SK-N-SH (cell line): Measurements from ENCODE around the gene SDHA. TPM values are rescaled to one million over a fixed set of nuclear protein-coding genes. Genes with fewer than 3 reads are reported as not detected.

Experiments used
- CTCF ChIA-PET: fragments of 300-600, 350-600 bp; formaldehyde crosslinking; extraction: SDS; loops from one replicate; lab custom pipeline; 2021; lab: Yijun Ruan, JAX
- POLR2A ChIA-PET: fragments of 350-600 bp; sonication (Branson Sonifier 250); formaldehyde crosslinking; extraction: SDS; loops from one replicate; lab custom pipeline; 2020; ENCODE audit warnings: antibody characterized with exemption, inconsistent platforms; lab: Yijun Ruan, JAX
- DNase-seq: peaks from one replicate; pipeline ENCODE4 v3.0.0; 2012
- H2AFZ ChIP-seq: fragments of 200-600 bp; sonication (generic); 2 replicates; pipeline ENCODE4 v1.8.1; 2016; ENCODE audit warnings: antibody characterized with exemption, mild to moderate bottlenecking, low read depth
- H3F3A ChIP-seq: fragments of 200-600 bp; sonication (generic); replicated peaks from 2 replicates; pipeline ENCODE3; 2016; ENCODE audit warnings: antibody characterized with exemption, mild to moderate bottlenecking; ENCODE audit not compliant: insufficient read depth
- H3K27ac ChIP-seq, 2 experiments: fragments of 200-500 bp in 1 of 2; fragments of 200-600 bp in 1 of 2; sonication (Bioruptor generic) in 1 of 2; sonication (generic), shearing (Covaris generic) in 1 of 2; 2 replicates each; pipeline versions ENCODE4 v1.5.1 to v1.6.1; 2014 to 2016; ENCODE audit warnings: low read depth in 2 of 2, inconsistent platforms in 1 of 2, low read length in 1 of 2, mild to moderate bottlenecking in 1 of 2, mixed read lengths in 1 of 2
- H3K27me3 ChIP-seq: fragments of 200-600 bp; sonication (generic), shearing (Covaris generic); 2 replicates; pipeline ENCODE4 v1.6.1; 2016; ENCODE audit warnings: mixed run types; ENCODE audit not compliant: insufficient read depth
- H3K36me3 ChIP-seq, 2 experiments: fragments of 200-500 bp in 1 of 2; fragments of 200-600 bp in 1 of 2; sonication (Bioruptor generic) in 1 of 2; sonication (generic) in 1 of 2; replicated peaks in 1 of 2; 2 replicates each; pipeline versions ENCODE3 to v1.5.1; 2014 to 2016; ENCODE audit warnings: low read length in 1 of 2, mild to moderate bottlenecking in 1 of 2; ENCODE audit not compliant: insufficient read depth in 2 of 2, control insufficient read depth in 1 of 2
- H3K4me1 ChIP-seq, 2 experiments: fragments of 200-500 bp in 1 of 2; fragments of 200-600 bp in 1 of 2; sonication (Bioruptor generic) in 1 of 2; sonication (generic), shearing (Covaris generic) in 1 of 2; 2 replicates each; pipeline versions ENCODE4 v1.5.1 to v1.6.1; 2014 to 2016; ENCODE audit warnings: low read depth in 1 of 2, low read length in 1 of 2, mixed run types in 1 of 2; ENCODE audit not compliant: insufficient read depth in 2 of 2, control insufficient read depth in 1 of 2
- H3K4me2 ChIP-seq: fragments of 200-600 bp; sonication (generic), shearing (Covaris generic); 2 replicates; pipeline ENCODE4 v1.6.1; 2017; ENCODE audit warnings: mixed run types
- H3K4me3 ChIP-seq, 2 experiments: fragments of 200-500 bp in 1 of 2; fragments of 200-600 bp in 1 of 2; sonication (Bioruptor generic) in 1 of 2; sonication (generic), shearing (Covaris generic) in 1 of 2; 2 replicates each; pipeline versions ENCODE4 v1.5.1 to v1.8.1; 2014 to 2016; ENCODE audit warnings: low read depth in 2 of 2, inconsistent platforms in 1 of 2, low read length in 1 of 2, mild to moderate bottlenecking in 1 of 2, mixed read lengths in 1 of 2, moderate library complexity in 1 of 2
- H3K79me2 ChIP-seq: fragments of 200-600 bp; sonication (generic); 2 replicates; pipeline ENCODE4 v1.8.1; 2017; ENCODE audit warnings: mild to moderate bottlenecking; ENCODE audit not compliant: insufficient read depth
- H3K9ac ChIP-seq: fragments of 200-600 bp; sonication (generic); 2 replicates; pipeline ENCODE4 v1.6.1; 2017; ENCODE audit warnings: mixed run types
- H3K9me2 ChIP-seq: fragments of 200-600 bp; sonication (generic); 2 replicates; pipeline ENCODE4 v1.6.1; 2017; ENCODE audit warnings: mixed run types
- H3K9me3 ChIP-seq: fragments of 200-600 bp; sonication (generic); 2 replicates; pipeline ENCODE4 v1.6.1; 2017; ENCODE audit warnings: mixed run types, mild to moderate bottlenecking, moderate library complexity
- H4K20me1 ChIP-seq: fragments of 200-600 bp; sonication (generic); 2 replicates; pipeline ENCODE4 v1.6.1; 2017; ENCODE audit warnings: mild to moderate bottlenecking, mixed run types; ENCODE audit not compliant: insufficient read depth
- CHD2 ChIP-seq: fragments of 150-350 bp; IDR thresholded peaks from 2 replicates; pipeline ENCODE4 v1.6.1; 2018; ENCODE audit warnings: low read length; ENCODE audit not compliant: partially characterized antibody
- ELF1 ChIP-seq: IDR thresholded peaks from 2 replicates; pipeline ENCODE4 v1.4.0; 2012
- FOSL2 ChIP-seq: IDR thresholded peaks from 2 replicates; pipeline ENCODE4 v1.4.0; 2012; ENCODE audit warnings: low read depth, mild to moderate bottlenecking, moderate library complexity, borderline replicate concordance
- FOXJ3 ChIP-seq: sonication (generic); formaldehyde crosslinking; IDR thresholded peaks from 2 replicates; pipeline ENCODE4 v1.5.1; 2020; ENCODE audit warnings: mild to moderate bottlenecking, missing genetic modification reagents
- FOXM1 ChIP-seq: IDR thresholded peaks from 2 replicates; pipeline ENCODE4 v1.4.0; 2012; ENCODE audit warnings: low read depth, mild to moderate bottlenecking
- GATA2 ChIP-seq: sonication (generic); formaldehyde crosslinking; IDR thresholded peaks from 2 replicates; pipeline ENCODE4 v1.5.0; 2020; ENCODE audit warnings: mild to moderate bottlenecking, missing genetic modification reagents
- MXI1 ChIP-seq: IDR thresholded peaks from 2 replicates; pipeline ENCODE4 v1.6.1; 2012; ENCODE audit warnings: mild to moderate bottlenecking, low read depth, low read length, improper control_type of control experiment
- NFIC ChIP-seq: IDR thresholded peaks from 2 replicates; pipeline ENCODE4 v1.4.0; 2012; ENCODE audit warnings: borderline replicate concordance
- RFX5 ChIP-seq: IDR thresholded peaks from 2 replicates; pipeline ENCODE4 v1.6.1; 2012; ENCODE audit warnings: mild to moderate bottlenecking, improper control_type of control experiment, low read length
- RXRA ChIP-seq: IDR thresholded peaks from 2 replicates; pipeline ENCODE4 v1.4.0; 2012; ENCODE audit warnings: low read depth, mild to moderate bottlenecking, borderline replicate concordance
- SIN3A ChIP-seq: IDR thresholded peaks from 2 replicates; pipeline ENCODE4 v1.6.1; 2012; ENCODE audit warnings: low read depth, mild to moderate bottlenecking, low read length, moderate library complexity, borderline replicate concordance
- SMC3 ChIP-seq: IDR thresholded peaks from 2 replicates; pipeline ENCODE4 v1.6.1; 2012; ENCODE audit warnings: low read depth, low read length, improper control_type of control experiment
- WGBS: methylation state at CpG from one replicate; pipeline ENCODE4 v1.1.6; 2017; ENCODE audit warnings: low lambda C conversion rate; 5-methylcytosine and 5-hydroxymethylcytosine counted together
- polyA plus RNA-seq, 3 experiments: library from polyadenylated mRNA; depleted of rRNA; stranded (reverse); fragments of >200 nt; gene quantifications; 2 replicates each; pipeline ENCODE4 v1.2.3, GENCODE V29; 2012
- TF ChIP-seq, protein P1 (sequence below): IDR thresholded peaks from 2 replicates; pipeline ENCODE4; 2012
- TF ChIP-seq, protein P2 (sequence below): fragments of 150-350 bp; IDR thresholded peaks from 2 replicates; pipeline ENCODE4 v1.6.1; 2016; ENCODE audit warnings: mild to moderate bottlenecking, low read depth, low read length
- TF ChIP-seq, protein P3 (sequence below): IDR thresholded peaks from 2 replicates; pipeline ENCODE4 v1.4.0; 2012; ENCODE audit warnings: low read depth
- TF ChIP-seq, protein P4 (sequence below): IDR thresholded peaks from 2 replicates; pipeline ENCODE4 v1.4.0; 2012; ENCODE audit warnings: low read depth, borderline replicate concordance
- TF ChIP-seq, protein P5 (sequence below): IDR thresholded peaks from 2 replicates; pipeline ENCODE4 v1.6.1; 2012; ENCODE audit warnings: mild to moderate bottlenecking, low read depth, low read length, moderate library complexity

The SDHA gene
- polyA plus RNA-seq, 1 of the 3 experiments (the other 2 are of a cell fraction), result 106 TPM

DNA sequence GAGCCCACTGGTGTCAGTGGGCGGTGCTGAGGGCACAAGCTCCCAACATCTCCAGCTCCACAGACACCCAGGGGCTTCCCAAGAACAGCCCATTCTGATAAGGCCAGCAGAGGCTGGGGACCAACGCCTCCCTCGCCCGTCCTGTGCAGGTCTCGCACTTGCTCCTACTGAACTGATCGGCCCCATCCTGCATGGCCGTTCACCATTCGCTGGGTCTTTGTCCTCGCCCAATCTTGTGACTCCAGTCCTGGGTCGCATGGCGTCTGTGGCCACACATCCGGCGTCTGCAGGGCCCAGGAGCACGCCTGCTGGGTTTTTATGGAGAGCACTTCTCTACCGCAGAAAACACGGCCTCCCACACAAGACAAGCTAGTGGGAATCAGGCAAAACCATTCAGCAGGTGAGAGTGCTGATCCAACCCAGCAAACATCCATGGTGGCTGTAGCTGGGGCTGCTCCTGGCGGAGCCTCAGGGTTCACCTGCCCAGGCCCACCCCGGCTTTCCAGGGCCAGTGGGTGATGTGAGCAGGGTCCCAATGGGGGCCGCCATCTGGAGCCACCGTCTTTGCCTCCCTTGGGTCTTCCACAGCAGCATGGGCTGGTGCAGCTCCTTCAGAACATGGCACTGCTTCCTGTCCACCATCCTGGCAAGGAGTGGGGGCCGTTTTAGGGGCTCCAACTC, 19.5 kb upstream of the SDHA start:
- Histone ChIP-seq H2AFZ (no peak overlapping the region), H3K79me2 (0 out of 2 replicates have a peak, but pooled peaks cover 8% of the 10 kb centered on the region), H3K9me3 (no peaks in the 10 kb centered on the region), H3K27me3 (no peaks in the 10 kb centered on the region), H3K9ac (no peak overlapping the region), H3K27ac (no peak overlapping the region), H3K4me2 (no peak overlapping the region), H3F3A (no peaks in the 10 kb centered on the region), H3K4me3 (no peak overlapping the region), H3K9me2 (no peaks in the 10 kb centered on the region), H3K4me1 (no peaks in the 10 kb centered on the region), H3K36me3 (peaks cover 0 to 6% of the 10 kb centered on the region in 2 experiments)
- DNase-seq, result no peak
- ChIA-PET POLR2A (no interaction called here), CTCF (interaction anchor here (0.7 to 0.9 kb wide), 2 partner anchors 10 kb away, joined by 3 read pairs; no protein-coding TSS in a partner anchor)
- 98% methylated on average over 16 of the region's 21 CpGs for WGBS
- TF ChIP-seq RXRA (no peak), ELF1 (no peak), FOXJ3 (CRISPR knock-in tag) (no peak), FOSL2 (no peak), NFIC (no peak), SMC3 (no peak), CHD2 (no peak), FOXM1 (no peak), RFX5 (no peak)
- TF ChIP-seq, protein P1, sequence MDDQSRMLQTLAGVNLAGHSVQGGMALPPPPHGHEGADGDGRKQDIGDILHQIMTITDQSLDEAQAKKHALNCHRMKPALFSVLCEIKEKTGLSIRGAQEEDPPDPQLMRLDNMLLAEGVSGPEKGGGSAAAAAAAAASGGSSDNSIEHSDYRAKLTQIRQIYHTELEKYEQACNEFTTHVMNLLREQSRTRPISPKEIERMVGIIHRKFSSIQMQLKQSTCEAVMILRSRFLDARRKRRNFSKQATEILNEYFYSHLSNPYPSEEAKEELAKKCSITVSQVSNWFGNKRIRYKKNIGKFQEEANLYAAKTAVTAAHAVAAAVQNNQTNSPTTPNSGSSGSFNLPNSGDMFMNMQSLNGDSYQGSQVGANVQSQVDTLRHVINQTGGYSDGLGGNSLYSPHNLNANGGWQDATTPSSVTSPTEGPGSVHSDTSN, result no peak
- TF ChIP-seq, protein P2, sequence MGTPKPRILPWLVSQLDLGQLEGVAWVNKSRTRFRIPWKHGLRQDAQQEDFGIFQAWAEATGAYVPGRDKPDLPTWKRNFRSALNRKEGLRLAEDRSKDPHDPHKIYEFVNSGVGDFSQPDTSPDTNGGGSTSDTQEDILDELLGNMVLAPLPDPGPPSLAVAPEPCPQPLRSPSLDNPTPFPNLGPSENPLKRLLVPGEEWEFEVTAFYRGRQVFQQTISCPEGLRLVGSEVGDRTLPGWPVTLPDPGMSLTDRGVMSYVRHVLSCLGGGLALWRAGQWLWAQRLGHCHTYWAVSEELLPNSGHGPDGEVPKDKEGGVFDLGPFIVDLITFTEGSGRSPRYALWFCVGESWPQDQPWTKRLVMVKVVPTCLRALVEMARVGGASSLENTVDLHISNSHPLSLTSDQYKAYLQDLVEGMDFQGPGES, result no peak
- TF ChIP-seq, protein P3, sequence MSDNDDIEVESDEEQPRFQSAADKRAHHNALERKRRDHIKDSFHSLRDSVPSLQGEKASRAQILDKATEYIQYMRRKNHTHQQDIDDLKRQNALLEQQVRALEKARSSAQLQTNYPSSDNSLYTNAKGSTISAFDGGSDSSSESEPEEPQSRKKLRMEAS, result no peak
- TF ChIP-seq, all 33 proteins: peak for 0
- 0 out of 2 replicates have a peak, but pooled peaks cover 5% of the 10 kb centered on the region for H4K20me1 ChIP-seq

DNA sequence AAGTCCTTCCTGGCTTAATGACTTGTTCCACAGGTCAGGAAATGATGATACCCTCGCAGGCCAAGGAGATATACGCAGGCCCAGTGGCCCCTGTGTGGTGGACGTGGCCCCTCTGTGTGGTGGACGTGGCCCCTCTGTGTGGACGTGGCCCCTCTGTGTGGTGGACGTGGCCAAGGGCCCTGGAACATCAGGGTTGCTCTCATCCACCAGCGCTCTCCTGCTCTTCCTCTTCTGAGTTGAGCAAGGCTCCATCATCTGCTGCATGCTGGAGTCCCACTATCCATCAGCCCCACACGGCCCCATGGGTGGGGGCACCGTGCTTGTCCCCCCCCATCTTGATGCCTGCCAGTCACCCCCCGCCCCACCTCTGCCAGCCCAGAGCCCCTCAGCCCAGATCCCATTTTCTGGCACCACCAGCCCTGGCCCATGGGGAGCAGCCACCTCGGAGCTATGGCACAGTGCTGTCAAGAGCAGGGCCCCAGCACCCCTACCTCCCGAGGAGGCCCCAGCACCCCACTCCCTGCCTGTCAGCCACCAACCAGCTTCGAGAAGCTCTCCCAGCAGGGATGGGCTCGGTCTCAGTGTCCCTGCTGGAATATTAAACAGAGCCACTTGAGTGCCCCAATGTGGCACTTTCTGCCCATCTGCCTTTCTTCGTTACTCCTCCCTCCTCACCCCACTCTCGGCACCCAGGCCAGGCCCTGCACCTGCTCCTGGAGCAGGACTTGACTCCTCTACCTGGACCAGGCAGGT, 18.7 kb upstream of the SDHA start:
- peaks cover 9% of the 10 kb centered on the region; the same call in 1 of the 2 replicates for H3K79me2 ChIP-seq
- no peaks in the 10 kb centered on the region for H3K9me3 ChIP-seq
- H3F3A ChIP-seq, result no peaks in the 10 kb centered on the region
- no peak overlapping the region for H3K4me3 ChIP-seq
- CTCF ChIA-PET, result interaction anchor here (0.9 to 2.3 kb wide), 2 partner anchors 11 kb away, joined by 3 to 10 read pairs; no protein-coding TSS in a partner anchor
- H3K27ac ChIP-seq, result no peak overlapping the region
- no peaks in the 10 kb centered on the region for H3K27me3 ChIP-seq
- POLR2A ChIA-PET, result interaction anchor here (0.6 kb wide), 1 partner anchor 73 kb away, joined by 5 read pairs; no protein-coding TSS in a partner anchor
- WGBS, result 87% methylated on average over 3 of the region's 16 CpGs
- H3K4me2 ChIP-seq, result no peak overlapping the region
- 0 out of 2 replicates have a peak, but pooled peaks cover 11% of the 10 kb centered on the region for H4K20me1 ChIP-seq
- H3K9ac ChIP-seq, result no peak overlapping the region
- H3K4me1 ChIP-seq, result no peaks in the 10 kb centered on the region
- no peaks in the 10 kb centered on the region for H3K9me2 ChIP-seq
- peaks cover 4 to 13% of the 10 kb centered on the region in 2 experiments for H3K36me3 ChIP-seq
- DNase-seq, result peak; percentile 32
- H2AFZ ChIP-seq, result no peak overlapping the region
- no peak for TF ChIP-seq SMC3
- TF ChIP-seq, protein P4, sequence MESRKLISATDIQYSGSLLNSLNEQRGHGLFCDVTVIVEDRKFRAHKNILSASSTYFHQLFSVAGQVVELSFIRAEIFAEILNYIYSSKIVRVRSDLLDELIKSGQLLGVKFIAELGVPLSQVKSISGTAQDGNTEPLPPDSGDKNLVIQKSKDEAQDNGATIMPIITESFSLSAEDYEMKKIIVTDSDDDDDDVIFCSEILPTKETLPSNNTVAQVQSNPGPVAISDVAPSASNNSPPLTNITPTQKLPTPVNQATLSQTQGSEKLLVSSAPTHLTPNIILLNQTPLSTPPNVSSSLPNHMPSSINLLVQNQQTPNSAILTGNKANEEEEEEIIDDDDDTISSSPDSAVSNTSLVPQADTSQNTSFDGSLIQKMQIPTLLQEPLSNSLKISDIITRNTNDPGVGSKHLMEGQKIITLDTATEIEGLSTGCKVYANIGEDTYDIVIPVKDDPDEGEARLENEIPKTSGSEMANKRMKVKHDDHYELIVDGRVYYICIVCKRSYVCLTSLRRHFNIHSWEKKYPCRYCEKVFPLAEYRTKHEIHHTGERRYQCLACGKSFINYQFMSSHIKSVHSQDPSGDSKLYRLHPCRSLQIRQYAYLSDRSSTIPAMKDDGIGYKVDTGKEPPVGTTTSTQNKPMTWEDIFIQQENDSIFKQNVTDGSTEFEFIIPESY, result no peak
- TF ChIP-seq GATA2 (CRISPR knock-in tag), result no peak
- no peak for TF ChIP-seq SIN3A
- no peak for TF ChIP-seq MXI1
- TF ChIP-seq, protein P5, sequence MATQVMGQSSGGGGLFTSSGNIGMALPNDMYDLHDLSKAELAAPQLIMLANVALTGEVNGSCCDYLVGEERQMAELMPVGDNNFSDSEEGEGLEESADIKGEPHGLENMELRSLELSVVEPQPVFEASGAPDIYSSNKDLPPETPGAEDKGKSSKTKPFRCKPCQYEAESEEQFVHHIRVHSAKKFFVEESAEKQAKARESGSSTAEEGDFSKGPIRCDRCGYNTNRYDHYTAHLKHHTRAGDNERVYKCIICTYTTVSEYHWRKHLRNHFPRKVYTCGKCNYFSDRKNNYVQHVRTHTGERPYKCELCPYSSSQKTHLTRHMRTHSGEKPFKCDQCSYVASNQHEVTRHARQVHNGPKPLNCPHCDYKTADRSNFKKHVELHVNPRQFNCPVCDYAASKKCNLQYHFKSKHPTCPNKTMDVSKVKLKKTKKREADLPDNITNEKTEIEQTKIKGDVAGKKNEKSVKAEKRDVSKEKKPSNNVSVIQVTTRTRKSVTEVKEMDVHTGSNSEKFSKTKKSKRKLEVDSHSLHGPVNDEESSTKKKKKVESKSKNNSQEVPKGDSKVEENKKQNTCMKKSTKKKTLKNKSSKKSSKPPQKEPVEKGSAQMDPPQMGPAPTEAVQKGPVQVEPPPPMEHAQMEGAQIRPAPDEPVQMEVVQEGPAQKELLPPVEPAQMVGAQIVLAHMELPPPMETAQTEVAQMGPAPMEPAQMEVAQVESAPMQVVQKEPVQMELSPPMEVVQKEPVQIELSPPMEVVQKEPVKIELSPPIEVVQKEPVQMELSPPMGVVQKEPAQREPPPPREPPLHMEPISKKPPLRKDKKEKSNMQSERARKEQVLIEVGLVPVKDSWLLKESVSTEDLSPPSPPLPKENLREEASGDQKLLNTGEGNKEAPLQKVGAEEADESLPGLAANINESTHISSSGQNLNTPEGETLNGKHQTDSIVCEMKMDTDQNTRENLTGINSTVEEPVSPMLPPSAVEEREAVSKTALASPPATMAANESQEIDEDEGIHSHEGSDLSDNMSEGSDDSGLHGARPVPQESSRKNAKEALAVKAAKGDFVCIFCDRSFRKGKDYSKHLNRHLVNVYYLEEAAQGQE, result no peak
- no peak for TF ChIP-seq NFIC
